GM19239 (cell line): ENCODE results near the gene LRRC46.

Experiments
- DNase-seq: peaks from one replicate; pipeline ENCODE4 v3.0.0; 2011; ENCODE audit warnings: low spot score; ENCODE audit not compliant: insufficient read length
- FAIRE-seq: peaks from 2 replicates; lab custom pipeline; 2011; peaks lifted over from hg19 to GRCh38; lab: Jason Lieb, UNC

LRRC46 gene

GRCh38 chr17:47808036-47808829, 23.2 kb upstream of the LRRC46 start:
- DNase-seq = no peak
- no peak for FAIRE-seq

GRCh38 chr17:47808830-47809480, 22.5 kb upstream of the LRRC46 start:
- FAIRE-seq = no peak

GRCh38 chr17:47810200-47810821, 21.2 kb upstream of the LRRC46 start:
- FAIRE-seq (no peak), DNase-seq (no peak)

More at GRCh38 chr17:47808830-47809480, 22.5 kb upstream of the LRRC46 start:
- no peak for DNase-seq

DNA sequence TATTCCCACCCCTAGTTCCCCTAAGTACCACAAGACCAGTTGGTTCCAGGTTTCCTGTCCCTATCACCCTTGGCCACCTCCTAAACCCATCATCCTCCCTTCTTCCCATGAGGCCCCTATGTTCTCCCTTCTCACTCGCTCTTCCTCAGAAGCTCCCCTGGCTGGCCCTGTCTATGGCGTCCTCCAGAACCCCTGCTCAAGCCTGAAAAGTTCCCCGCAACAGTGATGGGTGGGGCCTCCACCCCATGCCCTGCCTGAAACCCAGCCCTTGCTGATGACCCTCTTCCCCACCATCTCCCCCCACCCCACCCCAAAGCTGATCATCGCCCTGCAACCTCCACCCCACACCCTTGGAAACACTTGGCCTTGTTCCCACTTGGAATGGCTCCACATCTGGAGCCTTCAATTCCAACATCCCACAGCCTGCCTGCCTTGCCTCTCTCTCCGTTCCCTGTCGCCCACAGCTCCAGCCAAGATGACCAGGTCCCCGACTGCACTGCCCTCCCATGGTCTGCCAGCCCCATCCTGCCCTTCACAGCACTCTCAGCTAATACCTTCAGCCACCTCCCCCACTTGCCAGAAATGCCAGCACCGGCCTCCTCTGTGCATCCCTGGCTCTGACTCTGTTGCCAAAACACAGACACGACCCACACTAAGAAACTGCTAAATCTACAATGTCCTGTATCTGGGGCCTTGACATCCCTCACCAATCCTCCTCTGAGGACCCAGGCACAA, 20.4 kb upstream of the LRRC46 start:
- DNase-seq (no peak), FAIRE-seq (no peak)

DNA sequence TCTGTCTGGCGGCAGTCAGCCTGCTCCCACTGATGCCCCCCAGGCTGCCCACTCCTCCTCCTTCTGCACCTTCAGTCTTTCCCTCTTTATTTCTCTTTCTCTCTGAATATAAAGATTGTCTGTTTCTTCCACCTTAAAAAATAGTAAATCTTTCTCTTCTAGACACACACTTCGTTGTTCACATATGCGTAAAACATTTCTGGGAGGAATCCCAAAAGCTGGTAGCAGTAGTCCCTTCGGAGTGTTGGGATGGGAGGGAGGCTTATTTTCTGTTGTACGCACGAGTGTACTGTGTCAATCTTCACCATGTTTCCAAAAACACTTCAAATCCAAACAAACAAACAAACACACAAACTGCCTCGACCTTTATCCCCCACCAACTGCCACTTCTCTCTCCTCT, 19.8 kb upstream of the LRRC46 start:
- DNase-seq = no peak
- FAIRE-seq = no peak

- no peak for DNase-seq
- no peak for FAIRE-seq
Observed at GRCh38 chr17:47812146-47812920, 19.1 kb upstream of the LRRC46 start.

- no peak for DNase-seq
- FAIRE-seq = no peak
Observed at GRCh38 chr17:47813077-47813476, 18.4 kb upstream of the LRRC46 start.

DNA sequence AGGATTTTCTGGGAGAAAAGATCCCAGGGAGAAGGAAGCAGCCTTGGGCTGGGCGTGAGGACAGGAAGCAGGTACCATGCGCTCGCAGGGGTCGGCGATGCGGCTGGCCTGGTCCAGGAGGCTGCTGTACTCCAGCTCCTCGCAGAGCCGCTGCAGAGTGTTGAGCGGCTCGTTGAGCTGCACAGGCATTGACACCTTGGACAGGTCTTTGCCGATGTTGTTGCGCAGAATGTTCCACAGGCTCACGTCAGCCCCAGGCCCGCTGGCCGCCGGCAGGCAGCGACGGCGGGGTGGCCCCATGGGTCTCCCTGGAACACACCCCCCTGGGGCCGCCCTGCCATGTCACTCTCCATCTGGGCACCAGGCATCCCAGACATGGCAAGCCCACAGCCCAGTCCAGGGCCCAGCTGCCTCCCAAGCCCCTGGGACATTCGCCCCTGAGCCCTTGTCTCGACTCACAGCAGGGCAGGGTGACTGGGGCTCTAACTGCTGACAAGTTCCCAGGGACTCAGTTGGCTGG, 17.9 kb upstream of the LRRC46 start:
- DNase-seq (no peak), FAIRE-seq (no peak)

DNA sequence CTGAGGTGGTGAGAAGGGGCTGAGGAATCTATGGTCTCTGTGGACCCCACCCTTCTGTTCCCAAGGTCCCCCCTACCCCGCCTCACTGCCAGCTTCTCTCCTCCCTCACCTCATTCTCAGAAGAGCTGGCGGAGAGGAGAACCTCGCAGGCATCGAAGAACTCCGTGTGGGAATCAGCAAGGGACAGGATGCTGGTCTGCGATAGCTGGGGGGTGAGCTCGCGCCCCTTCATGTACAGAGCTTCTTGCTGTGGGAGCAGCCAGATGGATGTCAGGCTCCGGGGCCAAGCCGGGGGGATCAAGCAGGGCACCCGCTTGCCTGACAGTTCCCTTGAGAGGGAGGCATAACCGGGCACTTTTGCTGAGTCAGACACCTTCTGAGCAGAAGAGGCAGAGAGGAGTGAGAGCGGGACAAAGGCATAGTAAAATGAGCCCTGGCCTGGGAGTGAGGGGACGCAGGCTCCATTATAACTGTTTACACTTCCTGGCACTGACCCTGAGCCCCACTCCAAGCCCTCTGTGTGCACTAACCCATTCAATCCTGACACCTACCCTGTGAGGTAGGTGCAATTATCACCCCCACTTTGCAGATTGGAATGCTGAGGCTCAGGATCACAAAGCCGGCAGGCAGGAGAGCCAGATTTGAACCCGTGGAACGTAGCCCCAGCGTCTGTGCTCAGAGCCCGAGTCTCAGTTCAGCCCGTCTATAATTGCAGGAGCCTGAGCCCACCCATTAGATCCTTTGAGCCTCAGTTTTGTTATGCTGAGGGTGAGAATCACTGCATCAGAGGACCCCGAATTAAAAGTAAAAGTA, 16.2 kb upstream of the LRRC46 start:
- DNase-seq = no peak
- no peak for FAIRE-seq

GRCh38 chr17:47816111-47816735, 15.2 kb upstream of the LRRC46 start:
- DNase-seq = no peak
- no peak for FAIRE-seq

GRCh38 chr17:47816947-47817346, 14.5 kb upstream of the LRRC46 start:
- no peak for FAIRE-seq
- DNase-seq = no peak

- no peak for DNase-seq
- FAIRE-seq = no peak
Observed at GRCh38 chr17:47818002-47818695, 13.3 kb upstream of the LRRC46 start.

- DNase-seq = no peak
- no peak for FAIRE-seq
Observed at GRCh38 chr17:47819475-47819874, 12.0 kb upstream of the LRRC46 start.

- FAIRE-seq (no peak), DNase-seq (no peak)
Observed at GRCh38 chr17:47820033-47820789, 11.3 kb upstream of the LRRC46 start.

DNA sequence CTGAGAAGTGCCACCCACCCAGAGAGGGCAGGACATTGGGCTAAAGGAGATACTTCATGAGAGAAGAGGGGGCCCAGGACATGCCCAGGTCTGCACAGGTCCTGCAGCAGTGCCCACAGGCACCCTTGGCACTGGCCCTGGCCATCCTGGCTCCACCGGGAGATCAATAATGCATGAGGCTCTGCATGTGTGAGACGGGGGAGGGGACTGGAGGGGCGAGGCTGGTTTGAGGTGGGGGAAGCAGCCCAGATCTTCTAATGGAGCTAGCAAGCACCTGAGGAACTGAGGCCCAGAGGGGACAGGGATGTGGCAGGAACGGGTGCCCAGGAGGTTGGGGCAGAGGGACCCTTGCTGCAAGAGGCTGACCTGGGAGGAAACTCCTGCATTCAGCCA, 10.4 kb upstream of the LRRC46 start:
- FAIRE-seq = no peak

GRCh38 chr17:47821424-47822391, 9.8 kb upstream of the LRRC46 start, which contains the start of gene OSBPL7:
Gene OSBPL7, minus strand, starts transcription at chr17:47821794. Its CDS starts 1,516 bp downstream, at chr17:47820278.
- FAIRE-seq (peak; percentile 99), DNase-seq (peak; percentile 91)

More for the DNA sequence above, 10.4 kb upstream of the LRRC46 start:
- DNase-seq = no peak
